Fibroblast of skin of abdomen (primary cell): ENCODE measurements around the gene FERMT1. TPM values are rescaled to one million over a fixed set of nuclear protein-coding genes. Genes with fewer than 3 reads are reported as not detected.
A peak's percentile ranks its signal among the peaks of the same experiment; 100 is the strongest.

Experiments
- DNase-seq: peaks from one replicate; pipeline ENCODE4 v3.0.0-alpha.2; 2013
- polyA plus RNA-seq, 2 experiments: library from polyadenylated mRNA; unstranded; fragments of 120-200 nt; gene quantifications; one replicate each; pipeline ENCODE4 v1.2.1, GENCODE V29; 2013; ENCODE audit not compliant: insufficient read length in 2 of 2

Gene FERMT1
- polyA plus RNA-seq (2013, experiment 1 of 2; ENCODE audit: insufficient read length): 2.5 TPM
- polyA plus RNA-seq (2013, experiment 2 of 2; ENCODE audit: insufficient read length): 2.1 TPM

DNA sequence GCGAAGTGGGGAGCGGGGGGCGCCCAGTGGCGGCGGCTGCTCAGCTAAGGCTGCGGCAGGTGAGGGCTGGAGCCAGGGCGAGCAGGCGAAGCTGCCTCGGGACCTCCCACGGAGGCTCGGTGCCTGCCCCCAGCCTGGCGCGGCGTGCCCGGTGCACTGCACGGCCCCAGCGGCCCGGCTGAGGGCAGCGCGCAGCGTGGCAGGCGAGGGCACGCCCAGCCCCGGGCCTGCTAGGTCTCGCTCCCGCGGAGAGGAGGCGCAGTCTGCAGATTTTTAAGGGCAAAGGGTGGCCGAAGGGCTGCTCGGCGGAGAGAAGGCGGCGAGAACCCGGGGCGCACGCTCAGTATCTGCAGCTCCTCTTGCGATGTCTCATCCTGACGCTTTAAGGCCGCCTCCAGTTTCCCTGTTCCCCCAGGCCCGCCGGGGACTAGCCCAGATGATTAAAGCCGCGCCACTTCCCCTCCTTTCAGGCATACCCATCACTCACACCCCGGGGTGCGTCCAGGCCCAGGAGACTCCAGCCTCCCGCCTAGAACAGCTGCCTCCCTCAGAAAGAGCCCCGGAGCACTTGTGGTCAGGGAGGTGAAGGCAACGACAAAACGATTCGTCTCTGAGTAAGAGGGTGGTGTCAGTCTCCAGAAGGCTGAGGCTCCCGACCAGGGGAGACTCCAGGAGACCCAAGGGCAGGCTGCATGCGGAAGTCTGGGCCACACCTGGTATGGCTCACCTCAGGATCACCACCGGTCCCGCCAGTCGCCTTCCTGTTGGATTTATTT is at the start of gene FERMT1:
TSS of gene FERMT1 (minus strand) at position 158 of the 776 bp plus-strand sequence. CDS start 3,476 bp downstream, outside the sequence.
- peak; percentile 56 for DNase-seq

GRCh38 chr20:6169251-6169650 is 46.4 kb upstream of the FERMT1 start:
- DNase-seq: no peak

DNA sequence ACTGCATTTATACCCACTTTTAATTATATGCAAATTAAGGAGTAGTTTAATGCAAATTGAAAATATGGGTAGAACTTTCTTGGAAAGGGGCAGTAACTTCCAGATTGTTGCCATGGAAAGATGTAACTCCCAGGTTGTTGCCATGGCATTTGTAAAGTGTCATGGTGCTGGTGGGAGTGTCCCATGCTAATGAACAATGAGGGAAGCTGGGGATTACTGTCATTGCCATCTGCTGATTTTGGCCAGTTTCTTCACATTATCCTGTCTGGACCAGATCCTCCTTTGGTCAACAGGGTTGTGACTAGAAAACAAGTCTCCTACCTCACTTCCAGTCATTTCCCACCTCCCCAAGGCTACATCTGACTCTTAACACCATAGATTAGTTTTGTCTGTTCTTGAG is 45.4 kb upstream of the FERMT1 start:
- DNase-seq: no peak

DNA sequence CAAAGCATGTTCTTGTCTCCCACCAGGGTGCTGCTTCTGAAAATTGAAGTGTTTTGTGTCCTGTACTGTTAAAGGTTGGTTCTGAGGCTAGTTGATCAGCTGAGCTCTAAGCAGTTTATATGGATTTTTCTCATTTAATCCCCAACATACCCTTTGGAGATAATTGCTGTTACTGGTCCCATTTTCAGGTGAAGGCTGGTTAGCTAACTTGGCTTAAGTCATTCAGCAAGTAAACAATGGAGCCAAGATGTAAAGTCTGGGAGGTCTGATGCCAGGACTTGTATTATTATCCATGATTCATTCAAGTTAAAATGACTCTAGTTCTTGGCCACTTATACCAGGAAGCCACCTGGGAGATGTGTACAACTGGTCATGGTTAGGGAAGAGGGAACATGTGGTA is 42.5 kb upstream of the FERMT1 start:
- DNase-seq: no peak

DNA sequence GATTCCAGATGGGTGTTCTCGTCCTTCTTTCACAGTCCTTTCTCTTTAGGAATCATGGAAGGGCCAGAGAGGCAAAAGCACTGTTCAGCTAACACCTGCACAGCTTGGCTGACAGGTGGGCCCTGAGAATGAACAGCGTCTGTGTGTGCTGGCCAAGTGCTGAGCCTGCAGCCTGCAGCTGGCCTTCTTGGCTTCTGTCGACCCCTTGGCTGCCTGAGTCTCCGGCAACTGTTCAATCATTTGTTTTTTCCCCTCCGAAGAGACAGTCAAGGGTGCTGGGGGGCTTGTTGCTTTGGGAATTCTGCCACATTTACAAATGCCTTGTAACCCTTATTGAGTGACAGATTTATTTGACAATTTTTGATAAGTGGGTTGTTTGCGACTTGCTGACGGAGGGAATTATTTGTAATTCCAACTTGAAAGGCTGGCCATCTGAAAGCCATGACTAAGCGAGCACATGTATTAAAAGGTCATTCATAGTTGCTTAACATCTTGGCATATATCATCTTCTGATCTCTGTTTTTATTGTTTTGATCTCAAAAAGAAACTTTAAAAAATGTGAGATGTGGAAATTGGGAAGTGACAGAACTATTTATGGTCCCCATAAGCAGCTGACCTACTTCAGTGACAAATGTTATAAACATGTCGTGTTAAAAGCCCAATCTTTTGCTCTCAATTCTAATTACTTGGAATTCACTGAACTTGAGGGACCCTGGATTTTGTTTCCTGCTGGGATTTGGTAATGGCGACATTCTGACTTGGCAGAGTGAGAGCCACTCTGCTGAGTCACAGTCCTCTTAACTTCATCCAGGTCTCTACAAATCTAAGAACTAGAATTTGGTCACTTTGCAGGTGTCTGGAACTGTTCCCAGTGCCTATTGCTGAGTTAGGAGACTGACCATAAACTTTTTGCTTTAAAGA is 41.9 kb upstream of the FERMT1 start:
- DNase-seq: no peak

DNA sequence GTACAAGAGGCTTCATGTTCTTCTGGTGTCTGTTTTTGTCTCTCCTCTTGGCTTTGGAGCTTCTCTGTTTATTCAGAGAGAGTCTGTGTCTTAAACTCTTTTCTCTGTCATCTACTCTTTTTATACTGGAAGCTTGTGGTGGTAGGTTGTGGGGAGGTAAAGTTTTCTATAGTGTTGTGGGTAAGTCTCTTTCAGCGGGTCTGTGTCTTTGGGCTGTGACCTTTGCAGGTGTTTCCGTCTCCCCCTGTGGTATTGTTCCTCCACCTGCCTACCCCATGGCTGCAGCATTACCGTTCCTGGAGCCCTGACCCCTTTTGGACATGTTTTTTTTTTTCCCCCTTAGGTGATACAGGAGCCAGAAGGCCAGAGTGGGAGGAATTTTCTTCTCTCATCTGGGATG is 37.9 kb upstream of the FERMT1 start:
- DNase-seq: no peak

DNA sequence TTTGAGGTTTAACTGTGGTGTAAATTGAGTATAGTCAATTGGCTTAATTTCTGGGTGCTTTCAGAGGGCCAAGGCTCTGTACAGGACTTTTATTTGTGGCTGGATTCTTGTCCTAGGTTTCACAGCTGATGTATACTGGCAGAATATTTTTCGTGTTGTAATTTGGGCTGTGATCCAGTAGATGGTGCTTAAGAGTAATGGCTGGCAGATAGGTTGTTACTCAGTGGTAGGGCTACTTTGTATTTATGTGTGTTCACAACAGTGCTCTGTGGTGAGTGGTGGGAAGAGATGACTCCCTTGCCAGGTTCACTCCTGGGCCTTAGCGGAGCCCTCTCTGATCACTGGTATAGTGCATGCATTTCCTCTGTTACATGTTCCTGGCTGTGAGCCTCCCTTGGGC is 34.5 kb upstream of the FERMT1 start:
- no peak for DNase-seq

DNA sequence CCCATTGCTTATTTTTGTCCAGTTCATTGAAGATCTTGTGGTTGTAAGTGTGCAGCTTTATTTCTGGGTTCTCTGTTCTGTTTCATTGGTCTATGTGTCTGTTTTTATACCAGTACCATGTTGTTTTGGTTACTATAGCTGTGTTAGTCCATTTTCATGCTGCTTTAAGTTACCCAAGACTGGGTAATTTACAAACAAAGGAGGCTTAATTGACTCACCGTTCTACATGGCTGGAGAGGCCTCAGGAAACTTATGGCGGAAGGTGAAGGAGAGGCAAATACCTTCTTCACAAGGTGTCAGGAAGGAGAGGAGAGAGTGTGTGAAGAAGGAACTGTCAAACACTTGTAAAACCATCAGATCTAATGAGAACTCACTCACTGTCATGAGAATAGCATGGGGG is 29.9 kb upstream of the FERMT1 start:
- no peak for DNase-seq

DNA sequence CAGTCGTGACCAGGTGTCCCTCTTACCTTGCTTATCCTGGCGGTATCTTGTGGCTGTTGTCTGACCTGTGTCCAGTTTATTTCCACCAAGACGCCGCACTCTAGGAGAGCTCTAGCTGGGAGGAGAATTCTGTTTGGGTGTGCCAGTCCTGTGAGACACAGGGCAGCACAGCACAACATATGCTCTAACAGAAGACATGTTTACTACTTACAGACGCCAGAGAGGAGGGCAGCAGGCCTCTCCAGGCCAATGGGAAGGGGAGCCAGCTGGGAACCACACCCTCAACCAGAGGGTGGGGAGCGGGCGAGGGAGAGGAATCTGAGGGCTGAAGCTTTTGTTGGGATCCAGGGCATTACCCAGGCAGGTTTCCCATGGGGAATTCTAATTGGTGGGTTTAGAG is 25.2 kb upstream of the FERMT1 start:
- DNase-seq: no peak

DNA sequence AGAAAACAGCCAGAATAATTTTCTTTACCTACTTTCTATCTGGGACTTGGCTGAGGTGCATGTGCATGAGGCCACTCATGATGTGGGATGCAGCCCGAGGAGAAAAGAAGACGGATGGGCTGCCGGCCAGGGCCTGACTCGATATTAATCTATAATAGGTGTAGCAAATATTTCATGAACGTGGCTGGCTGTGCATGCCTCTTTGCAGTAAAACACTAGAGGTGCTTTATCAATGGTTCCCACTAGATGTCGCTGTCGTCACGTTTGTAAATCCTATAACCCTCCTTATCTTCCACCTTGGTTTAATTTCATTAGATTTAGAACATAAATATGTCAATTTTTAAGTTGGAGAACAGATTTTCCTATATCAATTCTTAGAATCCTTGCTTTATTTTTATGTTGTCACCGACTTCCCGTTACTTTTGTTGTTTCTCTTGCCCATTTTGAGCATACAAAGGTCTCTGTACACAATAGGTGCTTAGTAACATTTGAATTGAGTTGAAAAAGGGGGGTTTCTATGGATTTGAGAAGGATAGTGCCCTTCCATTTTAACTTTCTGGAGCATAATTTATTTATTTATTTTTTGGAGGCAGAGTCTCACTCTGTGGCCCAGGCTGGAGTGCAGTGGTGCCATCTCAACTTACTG is 19.6 kb upstream of the FERMT1 start:
- peak; percentile 44 for DNase-seq

GRCh38 chr20:6140947-6141346 is 18.1 kb upstream of the FERMT1 start:
- DNase-seq: no peak

- no peak for DNase-seq
Observed at GRCh38 chr20:6135347-6135746, 12.5 kb upstream of the FERMT1 start.

GRCh38 chr20:6134592-6134991 is 11.8 kb upstream of the FERMT1 start:
- no peak for DNase-seq

GRCh38 chr20:6130045-6130444 is 7.2 kb upstream of the FERMT1 start:
- no peak for DNase-seq

GRCh38 chr20:6127825-6128224 is 5.0 kb upstream of the FERMT1 start:
- no peak for DNase-seq

GRCh38 chr20:6126846-6127245 is 4.0 kb upstream of the FERMT1 start:
- DNase-seq: no peak

DNA sequence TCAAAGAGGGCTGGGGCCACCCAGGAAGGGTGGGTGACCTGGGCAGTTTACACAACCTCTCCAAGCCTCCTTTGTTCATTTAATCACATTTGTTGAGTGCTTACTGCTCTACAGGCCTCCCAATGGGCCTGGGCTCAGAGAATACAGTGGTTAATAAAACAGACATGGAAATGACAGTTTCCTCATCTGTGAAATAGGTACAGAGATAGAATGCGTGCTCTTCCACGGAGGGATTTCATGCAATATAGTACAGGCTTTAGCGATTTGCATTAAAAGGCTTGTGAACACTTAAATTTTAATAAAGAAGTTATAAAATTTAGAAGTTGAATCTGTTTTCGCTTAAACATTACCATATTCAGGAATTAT is 802 bp upstream of the FERMT1 start:
- no peak for DNase-seq

GRCh38 chr20:6122111-6122872 is 538 bp downstream of the FERMT1 start:
- DNase-seq: peak; percentile 31

DNA sequence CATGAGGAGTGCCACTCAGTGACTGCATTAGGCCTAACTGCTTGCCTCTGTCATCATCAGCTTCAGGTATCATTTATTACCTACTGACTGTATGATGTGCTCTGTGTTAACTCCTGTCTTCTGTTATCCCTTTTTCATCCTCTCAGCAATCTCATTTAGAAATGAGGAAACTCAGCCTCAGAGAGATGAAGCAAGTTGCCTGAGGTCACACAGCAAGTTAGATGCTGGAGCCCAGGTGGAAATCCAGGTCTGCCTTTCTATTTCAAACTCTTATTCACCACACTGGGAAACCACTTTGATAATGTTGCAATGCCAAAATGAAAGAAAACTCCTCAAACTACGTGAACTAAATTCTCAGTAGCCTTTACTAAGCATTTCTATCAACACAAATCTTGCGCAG is 1.3 kb downstream of the FERMT1 start:
- no peak for DNase-seq

- DNase-seq: no peak
Observed at GRCh38 chr20:6120491-6120988, 2.3 kb downstream of the FERMT1 start.

GRCh38 chr20:6116758-6117157 is 6.1 kb downstream of the FERMT1 start:
- DNase-seq: no peak

DNA sequence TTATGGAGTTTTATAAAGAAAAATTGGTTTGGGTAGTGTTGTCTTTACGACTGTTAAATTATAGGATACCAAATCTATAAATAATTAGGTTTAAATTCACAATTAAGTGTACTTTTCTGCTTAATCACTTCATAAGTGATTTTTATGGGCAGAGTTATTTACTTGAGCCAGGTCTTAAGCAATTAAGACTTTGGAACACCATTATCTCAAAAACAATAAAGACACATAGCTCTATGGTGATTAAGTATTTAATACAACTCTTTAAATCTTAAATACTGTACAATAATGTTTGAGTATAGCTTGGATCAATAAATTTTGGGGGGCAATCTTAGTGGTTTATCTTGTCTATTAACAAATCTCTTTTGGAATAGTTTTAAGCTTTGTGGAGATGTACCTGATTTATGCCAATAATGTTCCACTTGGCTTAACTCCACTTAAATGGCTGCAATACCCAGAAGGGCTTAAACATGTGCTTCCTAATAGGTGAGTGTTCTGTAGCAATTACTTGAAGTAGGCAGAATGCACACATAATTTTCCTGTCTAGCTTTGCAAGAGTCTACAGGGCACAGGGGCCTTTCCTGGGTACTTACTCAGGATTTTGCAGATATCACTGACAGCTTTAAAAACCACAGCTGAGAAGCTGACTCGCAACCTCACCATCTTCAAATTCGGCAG is 7.5 kb downstream of the FERMT1 start:
- DNase-seq: no peak
